Measurements from ENCODE around the gene LSM12. TPM values are rescaled to one million over a fixed set of nuclear protein-coding genes. Genes with fewer than 3 reads are reported as not detected.

Gene LSM12
- total RNA-seq, 1 experiment from 2014 or later, result 85.5 TPM

GRCh38 chr17:44005527-44006271 lies 60.8 kb downstream of the LSM12 start:
- Mint-ChIP-seq H3K27ac (ENCODE audit: unreplicated experiment) (peak overlapping the region; percentile 5), H3K4me1 (ENCODE audit: low read depth, unreplicated experiment) (no peaks in the 10 kb centered on the region), H3K27me3 (ENCODE audit: insufficient read depth, unreplicated experiment) (peaks cover 4% of the 10 kb centered on the region), H3K36me3 (ENCODE audit: insufficient read depth, unreplicated experiment) (peaks cover 24% of the 10 kb centered on the region), H3K9me3 (ENCODE audit: unreplicated experiment) (no peaks in the 10 kb centered on the region), H3K4me3 (ENCODE audit: unreplicated experiment) (peak overlapping the region; percentile 69)
- CTCF ChIA-PET, result interaction anchor here (0.6 to 2.5 kb wide), 8 partner anchors 9 to 827 kb away, joined by 3 to 15 read pairs (median 7); partner anchors contain the start of gene TMEM101
- TF ChIP-seq CTCF (IDR thresholded peaks at IDR 0.05; ENCODE audit: insufficient read depth in 1 of 2, low read depth in 1 of 2, low read length in 1 of 2, severe bottlenecking in 1 of 2, unreplicated experiment in 1 of 2), result peak in 1 of 2 experiments; percentile 25
- H3K4me1 ChIP-seq, result peaks cover 25% of the 10 kb centered on the region
- H3K4me3 ChIP-seq (ENCODE audit: low read depth, low read length), result peak overlapping the region; percentile 50
- intact Hi-C loops (cut with micrococcal nuclease; ENCODE audit: unreplicated experiment), result no loop called here
- BruUV-seq (replicated peaks), result no TSS peak
- H3K9me3 ChIP-seq, result no peaks in the 10 kb centered on the region
- DNase-seq, result peak in 1 of 2 experiments; percentile 55
- POLR2A ChIA-PET, result interaction anchor here (0.6 to 0.8 kb wide), 3 partner anchors 64 to 132 kb away, joined by 3 to 8 read pairs (median 3); no protein-coding TSS in a partner anchor
- peaks cover 3% of the 10 kb centered on the region for H3K27me3 ChIP-seq (replicated peaks; ENCODE audit: control insufficient read depth, insufficient read depth, low read length)
- no peaks in the 10 kb centered on the region for H3K36me3 ChIP-seq (ENCODE audit: control insufficient read depth, insufficient read depth, low read length)

DNA sequence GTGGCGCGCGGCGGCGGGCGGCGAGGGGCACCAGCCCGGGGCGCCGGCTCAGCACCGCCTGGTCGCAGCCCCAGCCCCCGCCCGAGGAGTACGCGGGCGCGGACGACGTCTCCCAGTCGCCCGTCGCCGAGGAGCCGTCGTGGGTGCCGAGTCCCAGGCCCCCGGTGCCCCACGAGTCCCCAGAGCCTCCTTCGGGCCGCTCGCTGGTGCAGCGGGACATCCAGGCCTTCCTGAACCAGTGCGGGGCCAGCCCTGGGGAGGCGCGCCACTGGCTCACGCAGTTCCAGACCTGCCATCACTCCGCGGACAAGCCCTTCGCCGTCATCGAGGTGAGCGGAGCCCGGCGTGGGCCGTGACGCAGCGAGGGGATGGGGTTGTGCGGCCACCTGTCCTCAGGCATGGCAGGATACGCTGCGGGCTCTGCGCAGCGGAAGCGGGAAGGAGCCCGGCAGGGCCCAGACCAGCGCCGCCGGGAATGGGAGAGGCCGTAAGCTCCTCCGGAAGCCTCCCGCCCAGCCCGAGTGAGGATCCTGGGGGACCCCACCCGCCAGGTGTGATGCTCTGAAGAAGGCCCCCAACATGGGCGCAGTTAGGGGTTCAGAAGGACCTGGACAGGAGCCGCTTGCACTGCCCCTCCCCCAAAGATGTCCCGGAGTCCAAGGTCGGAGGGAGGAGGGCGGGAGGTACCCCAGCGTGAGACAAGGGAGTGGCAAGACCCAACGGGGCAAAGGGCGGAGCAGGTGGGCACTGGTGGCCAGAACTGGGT lies 61.5 kb downstream of the LSM12 start:
- peaks cover 24% of the 10 kb centered on the region for H3K36me3 Mint-ChIP-seq (ENCODE audit: insufficient read depth, unreplicated experiment)
- POLR2A ChIA-PET, result no interaction called here
- H3K27me3 Mint-ChIP-seq (ENCODE audit: insufficient read depth, unreplicated experiment), result peaks cover 4% of the 10 kb centered on the region
- Histone ChIP-seq H3K9me3 (no peaks in the 10 kb centered on the region), H3K4me1 (peaks cover 25% of the 10 kb centered on the region), H3K36me3 (ENCODE audit: control insufficient read depth, insufficient read depth, low read length) (no peaks in the 10 kb centered on the region), H3K27me3 (replicated peaks; ENCODE audit: control insufficient read depth, insufficient read depth, low read length) (peaks cover 3% of the 10 kb centered on the region), H3K4me3 (ENCODE audit: low read depth, low read length) (peak overlapping the region; percentile 50)
- H3K27ac Mint-ChIP-seq (ENCODE audit: unreplicated experiment), result no peak overlapping the region
- no peak for TF ChIP-seq CTCF (IDR thresholded peaks at IDR 0.05; ENCODE audit: insufficient read depth in 1 of 2, low read depth in 1 of 2, low read length in 1 of 2, severe bottlenecking in 1 of 2, unreplicated experiment in 1 of 2)
- no peaks in the 10 kb centered on the region for H3K4me1 Mint-ChIP-seq (ENCODE audit: low read depth, unreplicated experiment)
- H3K4me3 Mint-ChIP-seq (ENCODE audit: unreplicated experiment), result peak overlapping the region; percentile 69
- no peaks in the 10 kb centered on the region for H3K9me3 Mint-ChIP-seq (ENCODE audit: unreplicated experiment)
- CTCF ChIA-PET, result interaction anchor here (1.2 to 2.5 kb wide), 2 partner anchors 36 to 61 kb away, joined by 5 to 9 read pairs; no protein-coding TSS in a partner anchor
- intact Hi-C loops (cut with micrococcal nuclease; ENCODE audit: unreplicated experiment), result no loop called here
- peak in 1 of 2 experiments; percentile 40 for DNase-seq
- BruUV-seq (replicated peaks), result no TSS peak

DNA sequence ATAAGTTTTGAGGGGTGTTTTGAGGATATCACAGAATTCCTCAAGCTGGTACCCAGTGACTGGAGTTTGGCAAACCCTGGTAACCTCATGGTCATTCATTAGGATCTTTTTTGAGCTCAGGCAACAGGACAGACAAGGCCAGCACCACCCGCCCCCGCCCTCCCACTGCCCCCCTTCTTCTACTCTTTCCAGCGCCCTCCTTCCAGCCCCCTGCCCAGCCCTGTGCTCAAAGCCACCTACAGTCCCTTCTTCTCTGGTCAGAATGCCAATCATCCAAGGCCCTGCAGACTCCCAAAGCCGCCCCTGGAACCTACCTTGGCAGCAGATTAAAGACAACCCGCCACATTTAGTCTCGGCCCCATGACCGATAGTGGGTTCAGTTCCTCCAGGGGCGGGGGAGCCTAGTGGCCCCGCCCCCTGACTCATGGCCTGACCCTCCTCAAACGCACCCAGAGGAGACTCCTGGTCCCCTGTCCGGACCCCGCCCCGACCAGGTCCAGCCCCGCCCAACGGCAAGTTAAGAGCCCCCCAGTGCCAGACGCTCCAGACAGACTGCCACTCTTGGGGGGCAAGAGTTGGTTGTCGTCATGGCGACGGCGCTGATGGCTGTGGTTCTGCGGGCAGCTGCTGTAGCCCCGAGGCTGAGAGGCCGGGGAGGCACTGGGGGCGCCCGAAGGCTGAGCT lies 62.3 kb downstream of the LSM12 start, which contains the start of gene NAGS:
TSS of gene NAGS (plus strand) at position 546 of the 684 bp plus-strand sequence. CDS start at position 588, 42 bp downstream.
- peaks cover 25% of the 10 kb centered on the region for H3K4me1 ChIP-seq

More for the DNA sequence above, 62.3 kb downstream of the LSM12 start, which contains the start of gene NAGS:
- H3K36me3 Mint-ChIP-seq (ENCODE audit: insufficient read depth, unreplicated experiment), result peaks cover 24% of the 10 kb centered on the region
- peaks cover 3% of the 10 kb centered on the region for H3K27me3 ChIP-seq (replicated peaks; ENCODE audit: control insufficient read depth, insufficient read depth, low read length)
- no peak within 1 kb of the TSS for H3K27ac Mint-ChIP-seq (ENCODE audit: unreplicated experiment)
- DNase-seq, result peak in 1 of 2 experiments; percentile 27
- intact Hi-C loops (cut with micrococcal nuclease; ENCODE audit: unreplicated experiment), result no loop called here
- peaks cover 4% of the 10 kb centered on the region for H3K27me3 Mint-ChIP-seq (ENCODE audit: insufficient read depth, unreplicated experiment)
- H3K36me3 ChIP-seq (ENCODE audit: control insufficient read depth, insufficient read depth, low read length), result no peaks in the 10 kb centered on the region
- H3K9me3 ChIP-seq, result no peaks in the 10 kb centered on the region
- no peak for TF ChIP-seq CTCF (IDR thresholded peaks at IDR 0.05; ENCODE audit: insufficient read depth in 1 of 2, low read depth in 1 of 2, low read length in 1 of 2, severe bottlenecking in 1 of 2, unreplicated experiment in 1 of 2)
- H3K4me3 ChIP-seq (ENCODE audit: low read depth, low read length), result peak within 1 kb of the TSS; percentile 50
- no TSS peak for BruUV-seq (replicated peaks)
- H3K4me1 Mint-ChIP-seq (ENCODE audit: low read depth, unreplicated experiment), result no peaks in the 10 kb centered on the region
- H3K9me3 Mint-ChIP-seq (ENCODE audit: unreplicated experiment), result no peaks in the 10 kb centered on the region
- CTCF ChIA-PET, result interaction anchor here (0.5 to 2.5 kb wide), 3 partner anchors 48 to 363 kb away, joined by 3 to 9 read pairs (median 5); no protein-coding TSS in a partner anchor
- POLR2A ChIA-PET, result interaction anchor here (0.6 kb wide), 1 partner anchor 217 kb away, joined by 3 read pairs; no protein-coding TSS in a partner anchor
- H3K4me3 Mint-ChIP-seq (ENCODE audit: unreplicated experiment), result peak within 1 kb of the TSS; percentile 69
